Kidney (tissue), 14 donors: ENCODE results near the gene P2RY2. TPM values are rescaled to one million over a fixed set of nuclear protein-coding genes. Genes with fewer than 3 reads are reported as not detected.

Experiments
- DNase-seq, 5 donors: peaks; one replicate each; pipeline ENCODE4 v3.0.0-alpha.2; 2013 to 2020
- FAIRE-seq: peaks from 2 replicates; lab custom pipeline; 2012; peaks lifted over from hg19 to GRCh38; lab: Jason Lieb, UNC
- H3K27ac ChIP-seq, 2 donors: one replicate each; pipeline ENCODE4 v1.7.0; 2013; ENCODE audit warnings: low read depth in 2 of 2, low read length in 2 of 2, inconsistent platforms in 1 of 2
- H3K27me3 ChIP-seq: one replicate; pipeline ENCODE4 v1.7.1; 2013; ENCODE audit warnings: low read length, inconsistent platforms; ENCODE audit not compliant: control insufficient read depth, insufficient read depth
- H3K36me3 ChIP-seq, 3 donors: one replicate each; pipeline versions ENCODE4 v1.7.0 to v1.7.1; 2013; ENCODE audit warnings: low read length in 3 of 3, control low read depth in 1 of 3, inconsistent platforms in 1 of 3; ENCODE audit not compliant: insufficient read depth in 3 of 3, control insufficient read depth in 2 of 3
- H3K4me1 ChIP-seq, 3 donors: one replicate each; pipeline versions ENCODE4 v1.7.0 to v1.7.1; 2013; ENCODE audit warnings: low read length in 3 of 3, inconsistent platforms in 1 of 3, low read depth in 1 of 3; ENCODE audit not compliant: control insufficient read depth in 2 of 3, insufficient read depth in 2 of 3
- H3K4me3 ChIP-seq, 3 donors: one replicate each; pipeline versions ENCODE4 v1.7.0 to v1.8.1; 2013; ENCODE audit warnings: low read length in 3 of 3, control low read depth in 1 of 3, inconsistent platforms in 1 of 3
- H3K9ac ChIP-seq, 3 donors: one replicate each; pipeline versions ENCODE4 v1.7.0 to v1.7.1; 2013; ENCODE audit warnings: low read length in 3 of 3, control low read depth in 1 of 3, inconsistent platforms in 1 of 3
- H3K9me3 ChIP-seq, 3 donors: one replicate each; pipeline versions ENCODE4 v1.7.0 to v1.7.1; 2013; ENCODE audit warnings: low read length in 3 of 3, control low read depth in 1 of 3, inconsistent platforms in 1 of 3; ENCODE audit not compliant: control insufficient read depth in 2 of 3, insufficient read depth in 1 of 3
- intact Hi-C: fragments of 100-400 bp; cut with DNase I; formaldehyde crosslinking; loops from one replicate; pipeline ENCODE4 v1.11.1; 2022
- polyA plus RNA-seq: library from polyadenylated mRNA; stranded (reverse); fragments of 350-450 nt; fragmentation: Illumina TruSeq; extraction: RNeasy Lipid Tissue Mini Kit (QIAGEN cat#74804); gene quantifications from one replicate; pipeline ENCODE4 v1.2.3, GENCODE V29; 2014; ENCODE audit warnings: low read depth, low replicate concordance; ENCODE audit not compliant: insufficient read depth
- total RNA-seq: library from RNA; stranded (reverse); fragmentation: NEBNext Ultra II Directional; extraction: Animal tissue kit (Norgen Biotek cat#: 25700); gene quantifications from one replicate; pipeline ENCODE4 v1.2.1, GENCODE V29; 2021
- TF ChIP-seq, protein P1 (sequence below): IDR thresholded peaks from 3 replicates; pipeline ENCODE4 v1.5.1; 2012; ENCODE audit warnings: mild to moderate bottlenecking, moderate library complexity, borderline replicate concordance; ENCODE audit not compliant: insufficient read depth; ENCODE audit errors: extremely low read depth
- donor health status: control.
- donor health status: control.
- donor health status: control.
- donor health status: control.
- donor health status: control.
- donor health status: DM: yes; HTN: yes; CAD: no.
- donor health status: Normal renal cell carcinoma (clear cell type).

The P2RY2 gene
- total and polyA plus RNA-seq, 2 donors from 2014 or later, result 1.3 to 9.7 TPM

DNA sequence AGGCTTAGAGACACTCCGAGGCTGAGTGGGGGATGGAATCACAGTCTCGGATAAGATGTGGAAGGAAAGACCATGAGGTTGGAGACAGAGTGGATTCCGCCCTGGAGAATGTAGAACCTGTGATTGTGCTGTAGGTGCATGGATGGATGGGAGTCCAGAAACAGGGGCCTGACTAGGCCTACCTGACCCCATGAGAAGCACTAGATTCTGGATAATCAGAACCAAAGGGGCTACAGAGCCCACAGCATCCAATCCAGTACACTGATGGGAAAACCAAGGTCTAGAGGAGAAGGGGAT is 43.6 kb upstream of the P2RY2 start:
- no peaks in the 10 kb centered on the region for H3K27me3 ChIP-seq
- H3K27ac ChIP-seq, result no peak overlapping the region
- no peaks in the 10 kb centered on the region for H3K9me3 ChIP-seq
- no peak overlapping the region for H3K9ac ChIP-seq
- no peak overlapping the region for H3K4me3 ChIP-seq
- intact Hi-C loops, result loop anchor here (10.0 kb wide), 1 partner anchor 450 kb away; no protein-coding TSS in a partner anchor
- FAIRE-seq, result no peak
- TF ChIP-seq, protein P1, sequence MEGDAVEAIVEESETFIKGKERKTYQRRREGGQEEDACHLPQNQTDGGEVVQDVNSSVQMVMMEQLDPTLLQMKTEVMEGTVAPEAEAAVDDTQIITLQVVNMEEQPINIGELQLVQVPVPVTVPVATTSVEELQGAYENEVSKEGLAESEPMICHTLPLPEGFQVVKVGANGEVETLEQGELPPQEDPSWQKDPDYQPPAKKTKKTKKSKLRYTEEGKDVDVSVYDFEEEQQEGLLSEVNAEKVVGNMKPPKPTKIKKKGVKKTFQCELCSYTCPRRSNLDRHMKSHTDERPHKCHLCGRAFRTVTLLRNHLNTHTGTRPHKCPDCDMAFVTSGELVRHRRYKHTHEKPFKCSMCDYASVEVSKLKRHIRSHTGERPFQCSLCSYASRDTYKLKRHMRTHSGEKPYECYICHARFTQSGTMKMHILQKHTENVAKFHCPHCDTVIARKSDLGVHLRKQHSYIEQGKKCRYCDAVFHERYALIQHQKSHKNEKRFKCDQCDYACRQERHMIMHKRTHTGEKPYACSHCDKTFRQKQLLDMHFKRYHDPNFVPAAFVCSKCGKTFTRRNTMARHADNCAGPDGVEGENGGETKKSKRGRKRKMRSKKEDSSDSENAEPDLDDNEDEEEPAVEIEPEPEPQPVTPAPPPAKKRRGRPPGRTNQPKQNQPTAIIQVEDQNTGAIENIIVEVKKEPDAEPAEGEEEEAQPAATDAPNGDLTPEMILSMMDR, result no peak
- H3K4me1 ChIP-seq, result peaks cover 2 to 13% (median 13%) of the 10 kb centered on the region in 3 donors
- H3K36me3 ChIP-seq, result no peaks in the 10 kb centered on the region
- DNase-seq, result peak in 1 of 5 donors; percentile 6

DNA sequence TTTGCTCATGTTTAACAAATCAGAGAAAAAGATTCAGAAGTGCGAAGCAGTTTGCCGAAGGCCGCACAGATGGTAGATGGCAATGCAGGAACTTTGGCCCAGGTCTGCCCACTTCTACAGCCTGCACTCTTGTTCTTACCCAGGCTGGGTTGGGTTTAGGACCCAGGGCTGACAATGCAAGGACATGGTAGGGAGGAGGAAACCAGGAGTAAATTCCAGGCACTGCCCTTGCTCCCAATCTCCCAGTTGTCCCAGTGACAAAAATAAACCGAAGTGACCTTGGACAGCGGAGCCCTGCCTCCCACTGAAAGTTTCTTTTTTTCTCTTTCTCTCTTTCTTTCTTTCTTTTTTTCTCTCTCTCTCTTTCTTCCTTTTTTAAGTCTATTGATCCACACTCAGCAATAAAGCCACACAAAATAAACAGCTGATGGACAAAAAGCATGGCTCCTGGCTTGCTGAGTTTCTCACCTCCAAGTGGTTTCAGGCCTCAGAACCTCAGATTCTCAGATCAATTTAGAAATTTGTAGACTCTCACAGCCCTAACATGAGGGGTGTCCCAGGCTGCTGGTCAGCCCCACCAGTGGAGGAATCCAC is 42.4 kb upstream of the P2RY2 start:
- no peaks in the 10 kb centered on the region for H3K9me3 ChIP-seq
- no peaks in the 10 kb centered on the region for H3K36me3 ChIP-seq
- intact Hi-C loops, result loop anchor here (5.0 to 10.0 kb wide), 2 partner anchors 343 to 451 kb away; no protein-coding TSS in a partner anchor
- TF ChIP-seq, protein P1, result no peak
- DNase-seq (peak in 2 of 5 donors; percentile 42 to 57), FAIRE-seq (no peak)
- H3K9ac ChIP-seq, result no peak overlapping the region
- no peak overlapping the region for H3K4me3 ChIP-seq
- H3K27me3 ChIP-seq, result no peaks in the 10 kb centered on the region
- no peak overlapping the region for H3K27ac ChIP-seq
- H3K4me1 ChIP-seq, result peaks cover 2 to 13% (median 13%) of the 10 kb centered on the region in 3 donors

DNA sequence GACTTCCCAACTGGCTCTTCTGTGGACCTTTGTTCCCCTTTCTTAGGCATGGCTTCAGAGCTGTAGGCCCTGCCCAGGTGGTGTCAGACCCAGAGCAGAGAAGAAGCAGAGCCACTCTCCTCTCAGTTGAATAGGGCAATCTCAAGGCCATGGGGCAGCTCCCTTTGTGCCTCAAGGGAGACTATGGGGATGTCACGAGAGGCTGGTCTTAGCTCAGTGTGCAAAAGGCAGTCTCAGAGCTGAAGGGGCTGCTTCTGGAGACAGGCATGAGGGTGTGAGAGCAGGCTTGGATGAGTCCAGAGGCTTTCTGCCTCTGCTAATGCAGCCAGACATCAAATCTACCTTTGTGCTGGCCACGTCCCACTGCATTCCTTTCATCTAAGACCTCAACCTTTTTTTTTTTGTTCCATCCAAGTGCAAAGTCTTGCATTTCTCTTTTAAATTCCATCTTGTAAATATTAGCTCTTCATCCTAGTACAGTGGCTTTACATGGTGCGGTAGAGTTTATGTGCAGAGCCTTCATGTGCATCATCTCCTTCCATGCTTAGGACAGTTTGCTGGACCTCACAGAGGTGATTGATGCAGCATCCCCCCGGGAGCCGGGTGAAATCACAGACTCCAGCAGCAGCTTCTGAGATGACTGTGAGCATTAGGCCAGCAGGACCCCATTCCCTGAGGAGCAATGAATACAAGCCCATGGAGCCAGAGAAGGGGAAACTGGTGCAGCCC is 41.8 kb upstream of the P2RY2 start:
- no peak overlapping the region for H3K9ac ChIP-seq
- DNase-seq (no peak), FAIRE-seq (no peak)
- H3K36me3 ChIP-seq, result no peaks in the 10 kb centered on the region
- intact Hi-C loops, result loop anchor here (5.0 to 10.0 kb wide), 2 partner anchors 344 to 452 kb away; no protein-coding TSS in a partner anchor
- TF ChIP-seq, protein P1, result no peak
- H3K4me1 ChIP-seq, result peaks cover 2 to 13% (median 13%) of the 10 kb centered on the region in 3 donors
- H3K27me3 ChIP-seq, result no peaks in the 10 kb centered on the region
- H3K27ac ChIP-seq, result no peak overlapping the region
- H3K4me3 ChIP-seq, result no peak overlapping the region
- no peaks in the 10 kb centered on the region for H3K9me3 ChIP-seq
